Posterior cingulate gyrus (tissue), 11 donors: ENCODE measurements around the gene CTU1.

Source experiments
- DNase-seq, 10 donors: peaks; one replicate each; pipeline versions ENCODE4 v3.0.0 to v3.0.0-alpha.2; 2020 to 2021; ENCODE audit warnings: mixed read lengths in 3 of 10
- intact Hi-C: fragments of 100-400 bp; cut with DNase I; formaldehyde crosslinking; loops from one replicate; pipeline ENCODE4 v1.15.1; 2023

Gene CTU1

DNA sequence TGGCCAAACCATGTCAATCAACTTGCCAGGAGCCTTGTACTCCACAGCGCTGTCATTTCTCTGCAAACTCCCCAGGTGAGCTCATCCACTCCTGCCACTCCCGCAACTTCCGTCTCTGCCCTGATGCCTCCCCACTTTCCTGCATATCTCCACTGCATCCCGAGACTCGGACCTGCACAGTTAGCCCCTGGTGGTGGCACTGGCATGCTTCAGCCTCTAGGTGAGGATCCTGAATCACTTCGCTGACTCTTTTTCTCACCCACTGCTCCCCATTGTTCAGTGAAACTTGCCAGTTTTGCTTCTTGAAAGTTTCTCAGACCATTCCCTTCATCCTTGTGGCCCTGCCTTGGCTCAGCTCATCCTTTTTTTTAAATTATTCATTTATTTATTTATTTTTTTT lies 3.4 kb upstream of the CTU1 start:
- peak in 2 of 10 donors; percentile 24 to 61 for DNase-seq
- intact Hi-C loops = no loop called here

DNA sequence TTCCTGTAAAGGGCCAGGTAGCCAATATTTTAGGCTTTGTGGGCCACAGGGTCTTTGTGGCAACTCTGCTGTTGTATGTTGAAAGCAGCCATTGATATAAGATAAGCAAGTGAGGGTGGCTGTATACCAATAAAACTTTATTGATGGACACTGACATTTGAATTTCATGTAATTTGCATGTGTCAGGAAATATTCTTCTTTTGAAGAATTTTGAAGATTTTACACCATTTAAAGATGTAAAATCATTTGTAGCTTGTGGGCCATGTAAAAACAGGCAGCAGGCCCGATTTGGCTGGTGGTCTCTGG lies 2.4 kb upstream of the CTU1 start:
- DNase-seq = peak in 2 of 10 donors; percentile 15 to 18
- intact Hi-C loops = no loop called here

DNA sequence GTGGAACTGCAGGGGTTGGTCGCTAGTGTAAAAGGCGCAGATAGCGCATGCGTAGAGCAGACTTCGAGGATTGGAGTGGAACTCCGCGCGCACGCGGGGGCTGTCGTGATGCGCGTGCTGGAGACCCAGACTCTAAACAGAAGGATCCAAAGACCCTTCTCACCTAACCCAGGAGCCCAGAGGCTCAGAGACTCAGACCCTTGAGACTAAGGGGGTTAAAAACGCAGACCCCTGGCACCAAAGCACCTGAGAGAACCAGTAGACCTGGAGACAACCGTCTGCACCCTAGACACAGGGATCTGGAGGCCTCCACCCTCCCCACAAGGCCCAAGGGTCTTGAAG lies 567 bp upstream of the CTU1 start:
- intact Hi-C loops = loop anchor here (2.0 to 5.0 kb wide), 2 partner anchors 306 to 486 kb away; no protein-coding TSS in a partner anchor
- no peak for DNase-seq

DNA sequence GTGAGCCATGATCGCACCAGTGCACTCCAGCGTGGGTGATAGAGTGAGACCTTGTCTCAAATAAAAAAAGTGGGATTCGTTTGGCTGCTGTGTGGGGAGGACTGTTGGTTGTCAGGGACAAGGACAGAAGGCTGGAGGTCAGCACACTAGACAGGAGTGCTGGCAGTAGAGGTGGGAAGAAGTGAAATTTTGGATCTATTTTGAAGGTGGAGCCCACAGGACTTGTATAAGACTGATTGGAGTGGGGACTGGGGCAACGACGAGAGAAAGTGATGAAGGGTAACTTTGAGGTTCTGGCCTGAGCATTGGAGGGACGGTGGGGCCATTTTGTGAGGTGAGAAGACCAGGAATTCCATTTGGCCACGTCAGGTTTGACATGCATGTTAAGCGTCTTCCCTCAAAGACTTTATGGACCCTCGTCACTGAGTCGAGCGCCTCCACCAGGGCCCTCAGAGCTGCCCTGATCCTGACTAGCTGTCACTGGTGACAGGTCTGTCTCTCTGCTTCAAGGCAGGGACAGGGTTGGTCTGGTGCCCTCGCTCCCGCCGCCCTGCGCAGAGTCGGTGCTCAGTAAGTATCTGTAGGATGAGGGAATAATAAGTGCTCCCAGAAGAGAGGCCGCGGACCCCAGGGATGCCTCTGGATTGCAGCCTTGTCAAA lies 673 bp downstream of the CTU1 start:
- DNase-seq = peak in 5 of 10 donors; percentile 17 to 86 (median 20)
- intact Hi-C loops = loop anchor here (2.0 to 5.0 kb wide), 2 partner anchors 305 to 487 kb away; no protein-coding TSS in a partner anchor

DNA sequence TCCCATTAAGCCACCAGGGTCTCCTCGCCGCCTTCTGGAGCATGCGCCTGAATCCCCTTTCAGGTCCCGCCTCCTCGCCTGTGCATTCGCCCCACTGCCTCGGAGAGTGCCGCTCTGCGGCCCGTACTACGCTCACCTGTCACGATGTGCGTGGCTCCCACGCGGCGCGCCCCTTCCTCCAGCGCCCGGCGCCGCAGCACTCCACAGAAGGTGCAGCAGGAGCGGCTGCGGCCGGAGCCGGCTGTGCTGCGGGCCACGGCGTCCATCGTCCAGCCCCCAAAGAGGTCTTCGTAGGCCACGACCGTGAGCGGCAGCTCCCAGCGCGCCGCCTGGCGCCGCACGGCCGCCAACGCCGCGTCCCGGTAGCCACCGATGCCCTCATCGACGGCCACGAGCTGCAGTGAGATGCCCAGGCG lies 4.3 kb downstream of the CTU1 start:
- intact Hi-C loops = no loop called here
- no peak for DNase-seq

GRCh38 chr19:51102991-51103390 lies 5.2 kb downstream of the CTU1 start:
- DNase-seq = no peak
- intact Hi-C loops = no loop called here

DNA sequence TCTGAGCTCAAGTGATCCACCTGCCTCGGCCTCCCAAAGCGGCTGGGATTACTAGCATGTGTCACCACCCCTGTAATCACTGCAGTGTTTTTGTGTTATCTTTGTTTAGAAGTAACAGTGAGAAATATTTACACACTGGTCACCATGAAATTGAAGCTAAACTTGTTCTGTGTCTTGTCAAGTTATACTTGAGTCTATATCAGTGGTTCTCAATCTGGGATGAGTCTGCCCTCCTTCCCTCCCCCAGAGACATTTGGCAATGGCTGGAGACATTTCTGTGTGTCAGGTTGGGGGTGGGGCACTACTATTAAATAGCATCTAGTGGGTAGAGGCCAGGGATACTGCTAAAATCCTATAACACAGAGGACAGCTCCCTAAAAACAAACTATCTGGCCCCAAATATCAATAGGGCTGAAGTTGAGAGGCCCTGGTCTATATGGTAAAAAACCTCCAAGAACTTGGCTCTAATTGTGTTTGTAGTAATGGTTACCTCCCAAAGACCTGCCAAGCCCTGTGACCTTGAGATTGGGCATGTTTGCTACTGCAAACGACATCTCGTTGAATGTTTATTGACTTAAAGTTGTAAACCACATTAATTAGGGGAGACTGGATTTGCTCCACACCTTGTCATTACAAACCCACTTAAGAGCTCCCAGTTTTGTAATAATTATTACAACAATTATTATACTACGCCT lies 6.9 kb downstream of the CTU1 start:
- DNase-seq = no peak
- intact Hi-C loops = no loop called here

DNA sequence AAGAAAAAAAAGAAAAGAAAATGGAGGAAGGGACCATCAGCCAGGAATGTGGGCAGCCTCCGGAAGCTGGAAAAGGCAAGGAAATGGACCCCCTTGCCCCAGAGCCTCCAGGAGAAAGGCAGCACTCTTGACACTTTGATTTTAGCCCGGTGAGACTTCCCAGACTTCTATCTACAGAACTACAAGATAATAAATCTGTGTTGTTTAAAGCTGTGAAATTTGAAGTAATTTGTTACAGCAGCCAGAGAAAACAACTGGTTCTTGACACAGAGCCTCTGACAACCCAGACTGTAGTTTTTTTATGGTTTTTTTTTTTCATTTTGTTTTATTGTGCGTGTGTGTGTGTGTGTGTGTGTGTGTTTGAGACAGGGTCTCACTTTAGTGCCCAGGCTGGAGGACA lies 7.6 kb downstream of the CTU1 start:
- intact Hi-C loops = no loop called here

GRCh38 chr19:51099047-51099382 lies 9.2 kb downstream of the CTU1 start:
- peak in 1 of 10 donors; percentile 66 for DNase-seq
- intact Hi-C loops = loop anchor here (5.0 kb wide), 1 partner anchor 177 kb away; no protein-coding TSS in a partner anchor

More for the DNA sequence above, 7.6 kb downstream of the CTU1 start:
- no peak for DNase-seq

DNA sequence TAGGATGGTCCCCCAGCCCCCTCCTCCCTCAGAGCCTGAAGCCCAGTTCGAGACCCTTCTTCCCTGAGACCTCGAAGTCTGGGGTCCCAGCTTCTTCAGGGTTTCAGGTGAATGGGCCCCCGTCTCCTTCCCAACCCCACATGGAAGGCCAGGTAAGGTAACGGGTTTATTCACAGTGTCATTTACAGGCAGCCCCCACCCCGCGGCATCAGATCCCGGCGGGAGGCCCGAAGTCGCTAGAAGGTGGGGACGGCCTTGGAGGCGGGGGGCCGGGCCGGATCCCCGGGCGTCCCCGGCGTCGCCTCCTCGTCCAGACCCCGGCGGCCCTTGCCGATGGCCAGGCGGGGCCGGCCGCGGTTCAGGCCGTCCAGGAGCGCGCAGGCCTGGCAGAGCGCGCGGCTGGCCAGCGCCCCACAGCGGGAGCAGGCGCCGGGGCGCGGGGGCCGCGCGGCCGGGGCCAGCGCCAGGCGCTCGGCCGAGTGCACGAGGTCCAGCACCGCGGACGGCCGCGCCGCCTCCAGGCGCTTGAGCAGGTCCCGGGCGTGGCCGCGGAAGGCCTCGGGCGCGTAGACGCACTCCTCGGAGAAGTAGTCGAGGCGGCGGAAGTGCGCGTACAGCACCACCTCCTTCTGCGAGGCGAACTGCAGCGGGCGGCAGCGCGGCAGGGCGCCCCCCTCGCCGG lies 9.7 kb downstream of the CTU1 start:
- peak in 1 of 10 donors; percentile 88 for DNase-seq
- intact Hi-C loops = loop anchor here (5.0 kb wide), 1 partner anchor 176 kb away; no protein-coding TSS in a partner anchor

- intact Hi-C loops = loop anchor here (5.0 kb wide), 1 partner anchor 175 kb away; no protein-coding TSS in a partner anchor
- DNase-seq = peak in 1 of 10 donors; percentile 68
Observed at GRCh38 chr19:51097796-51098195, 10.4 kb downstream of the CTU1 start.

DNA sequence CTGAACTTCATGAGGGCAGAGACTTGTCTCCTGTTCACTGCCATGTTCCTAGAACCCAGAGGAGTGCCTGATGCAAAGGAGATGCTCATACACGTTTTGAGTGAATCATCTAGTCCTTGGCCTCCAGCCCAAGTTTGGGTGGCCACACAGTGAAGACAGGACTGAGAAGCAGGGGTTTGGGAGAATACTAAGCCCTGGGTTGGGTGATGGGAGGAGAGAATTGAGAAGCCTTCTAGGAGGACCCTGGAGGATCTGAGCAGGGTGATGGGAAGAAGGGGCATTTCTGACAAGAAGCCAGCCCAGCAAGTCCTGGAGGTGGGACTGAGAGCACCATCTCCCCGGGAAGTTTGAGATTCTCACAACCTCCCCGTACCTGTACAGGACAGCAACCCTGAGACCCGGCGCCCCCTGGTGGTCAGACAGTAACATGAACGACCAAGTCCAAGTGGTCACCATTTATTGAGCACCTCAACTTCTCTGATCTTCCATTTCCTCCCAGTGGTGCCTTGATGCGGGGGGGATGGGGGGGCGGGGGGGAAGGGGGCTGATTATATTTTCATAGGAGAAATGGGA lies 11.0 kb downstream of the CTU1 start:
- peak; percentile 35 to 94 (median 72) for DNase-seq
- intact Hi-C loops = loop anchor here (5.0 kb wide), 1 partner anchor 175 kb away; no protein-coding TSS in a partner anchor

- intact Hi-C loops = loop anchor here (5.0 kb wide), 1 partner anchor 174 kb away; no protein-coding TSS in a partner anchor
- DNase-seq = peak in 1 of 10 donors; percentile 47
Observed at GRCh38 chr19:51096473-51097165, 11.6 kb downstream of the CTU1 start.

DNA sequence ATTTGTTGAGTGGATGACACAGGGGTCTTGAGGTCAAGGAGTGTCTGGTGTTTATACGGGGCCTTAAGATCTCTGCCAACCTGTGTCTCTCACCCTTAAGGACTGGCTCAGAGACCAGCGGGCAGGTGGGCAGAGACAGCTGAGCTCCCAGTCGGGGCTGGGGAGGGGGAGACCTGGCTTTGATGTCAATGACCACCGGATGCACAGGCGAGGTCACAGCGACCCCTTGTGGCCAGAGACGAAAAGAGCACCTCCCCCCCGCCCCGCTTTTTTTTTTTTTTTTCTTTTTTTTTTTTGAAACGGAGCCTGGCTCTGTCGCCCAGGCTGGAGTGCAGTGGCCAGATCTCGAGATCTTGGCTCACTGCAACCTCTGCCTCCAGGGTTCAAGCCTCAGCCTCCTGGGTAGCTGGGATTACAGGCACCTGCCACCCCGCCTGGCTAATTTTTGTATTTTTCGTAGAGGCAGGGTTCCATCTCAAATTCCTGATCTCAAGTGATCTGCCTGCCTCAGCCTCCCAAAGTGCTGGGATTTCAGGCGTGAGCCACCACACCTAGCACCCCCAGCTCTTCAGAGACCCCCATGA lies 13.4 kb downstream of the CTU1 start:
- DNase-seq = peak in 1 of 10 donors; percentile 76
- intact Hi-C loops = loop anchor here (1.0 to 5.0 kb wide), 2 partner anchors 73 to 172 kb away; no protein-coding TSS in a partner anchor

GRCh38 chr19:51093510-51094345 lies 14.5 kb downstream of the CTU1 start:
- peak in 3 of 10 donors; percentile 39 to 73 (median 46) for DNase-seq
- intact Hi-C loops = loop anchor here (1.0 kb wide), 1 partner anchor 72 kb away; no protein-coding TSS in a partner anchor

DNA sequence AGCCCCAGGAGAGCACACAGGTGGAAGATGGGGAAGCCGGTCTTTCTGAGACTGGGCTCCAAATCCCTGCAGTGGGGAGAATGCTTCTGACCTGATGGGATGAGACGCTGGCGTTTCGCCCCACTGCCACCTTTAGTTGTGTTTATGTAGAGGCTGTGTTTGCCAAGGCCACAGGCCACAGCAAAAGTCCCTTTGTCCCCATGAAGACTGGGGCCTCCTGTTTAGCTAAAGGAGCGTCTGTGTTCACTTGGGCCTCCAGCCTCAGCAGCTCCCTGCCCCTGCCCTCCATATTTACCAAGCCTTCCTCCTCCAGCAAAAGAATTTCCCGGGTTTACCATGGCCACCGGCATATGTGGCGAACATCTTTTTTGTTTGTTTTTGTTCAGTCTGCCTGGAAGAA lies 15.1 kb downstream of the CTU1 start:
- DNase-seq = peak in 3 of 10 donors; percentile 20 to 82 (median 50)
- intact Hi-C loops = no loop called here

DNA sequence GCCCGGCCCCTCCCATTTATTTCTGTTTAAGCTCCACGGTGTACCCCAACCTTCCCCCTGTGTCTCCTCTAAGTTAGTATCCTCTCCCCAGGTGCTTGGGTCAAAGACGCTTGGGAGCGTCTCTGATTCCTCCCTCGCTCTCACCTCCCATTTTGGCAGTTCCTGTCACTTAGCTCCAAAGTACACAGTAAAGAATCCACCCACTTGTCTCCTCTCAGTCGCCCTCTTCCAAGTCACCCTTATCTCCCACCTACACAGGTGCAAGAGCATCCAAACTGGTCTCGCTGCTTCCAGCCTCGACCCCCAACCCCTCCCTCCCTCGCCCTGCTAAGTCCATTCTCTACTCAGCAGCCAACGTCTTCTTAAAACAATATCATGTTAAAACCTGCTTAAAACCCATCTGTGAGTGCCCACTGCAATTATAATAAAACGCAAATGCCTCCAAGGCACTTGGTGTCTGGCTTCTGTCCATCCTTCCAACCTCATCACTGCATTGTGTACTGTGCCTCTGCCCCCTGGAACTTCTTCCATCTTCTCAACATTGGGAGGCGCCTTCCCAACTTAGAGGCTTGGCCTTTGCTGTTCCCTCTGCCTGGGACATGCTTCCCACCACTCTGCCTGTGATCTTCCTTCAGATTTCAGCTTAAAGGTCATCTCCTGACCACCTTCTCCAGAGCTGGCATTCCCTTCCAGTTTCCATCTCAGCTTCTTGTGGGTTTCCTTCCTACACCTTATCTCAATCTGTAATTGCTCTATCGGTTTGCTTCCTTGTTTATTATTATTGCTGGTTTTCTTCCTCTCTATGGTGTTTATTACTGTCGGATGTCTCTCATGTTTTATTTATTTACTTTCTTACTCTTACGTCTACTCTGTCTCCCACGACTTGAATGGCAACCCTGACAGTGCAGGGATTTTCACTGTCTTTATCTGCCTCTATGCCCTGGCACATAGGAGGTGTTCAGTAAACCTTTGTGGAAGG lies 16.0 kb downstream of the CTU1 start:
- intact Hi-C loops = no loop called here
- DNase-seq = peak in 2 of 10 donors; percentile 16 to 25

DNA sequence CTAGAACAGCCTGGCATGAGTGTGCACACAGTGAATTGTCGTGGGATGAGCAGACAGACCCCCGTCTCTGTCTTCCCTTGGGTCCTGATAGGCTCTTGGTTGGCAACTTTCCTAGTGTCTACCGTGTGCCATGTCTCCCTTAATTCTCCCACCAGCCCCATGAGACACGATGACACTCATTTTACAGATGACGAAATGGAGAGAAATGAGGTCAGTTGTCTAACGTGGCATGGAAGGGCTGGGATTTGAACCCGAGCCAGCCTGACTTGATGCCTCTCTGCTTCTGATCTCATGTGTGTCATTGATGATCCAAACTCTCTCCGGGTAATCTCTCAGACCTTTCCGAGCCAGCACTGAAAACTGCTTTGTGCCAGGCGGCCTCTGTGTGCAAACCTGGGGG lies 17.1 kb downstream of the CTU1 start:
- intact Hi-C loops = no loop called here

More for the DNA sequence above, 17.1 kb downstream of the CTU1 start:
- DNase-seq = peak in 1 of 10 donors; percentile 21
